Neural progenitor cell (in vitro differentiated cells): ENCODE results near the gene EPB42.

Experiments used
- CTCF ChIP-seq: fragments of 200-600 bp; sonication (generic); IDR thresholded peaks from 2 replicates; pipeline ENCODE4 v1.5.1; 2017; ENCODE audit warnings: antibody characterized with exemption, mild to moderate bottlenecking
- EZH2 ChIP-seq: fragments of 200-600 bp; sonication (generic); IDR thresholded peaks from 2 replicates; pipeline ENCODE4 v1.6.1; 2017; ENCODE audit warnings: antibody characterized with exemption, mild to moderate bottlenecking, moderate library complexity

DNA sequence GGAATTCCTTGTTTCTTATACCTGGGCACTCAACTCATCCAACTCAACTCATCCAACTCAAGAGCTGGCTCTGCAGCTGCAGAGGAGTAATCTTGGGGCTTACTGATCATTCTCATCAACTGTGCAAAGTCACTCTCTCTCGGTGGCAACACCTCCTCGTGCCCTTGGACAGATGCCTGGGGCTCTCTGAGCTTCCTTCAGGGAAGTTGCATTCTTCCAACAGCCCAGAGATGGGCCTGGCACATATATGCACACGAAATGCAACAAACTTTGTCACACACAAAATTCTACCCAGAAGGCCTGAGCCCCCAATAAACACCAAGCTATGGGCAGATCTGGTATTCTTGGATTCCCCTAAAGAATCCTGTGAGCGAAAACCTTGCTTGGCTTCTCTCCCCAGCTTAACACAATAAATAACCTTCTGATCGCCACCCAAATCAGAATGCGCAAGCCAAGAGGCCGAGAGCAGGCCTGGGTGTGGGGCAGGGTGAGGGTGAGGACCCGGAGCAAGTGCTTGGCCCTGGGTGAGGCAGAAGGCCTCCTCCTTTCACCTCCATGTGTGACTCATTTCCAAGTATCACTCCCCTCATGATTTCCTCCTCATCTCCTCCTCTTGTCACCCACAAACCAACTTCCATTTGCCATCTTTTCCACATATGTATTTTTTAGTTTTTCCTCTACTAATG lies 30.5 kb upstream of the EPB42 start:
- TF ChIP-seq CTCF: no peak
- no peak for TF ChIP-seq EZH2
